Endothelial cell (in vitro differentiated cells): Measurements from ENCODE around the gene PIGU. TPM values are rescaled to one million over a fixed set of nuclear protein-coding genes. Genes with fewer than 3 reads are reported as not detected.

Source experiments
- DNase-seq: peaks from one replicate; pipeline ENCODE4 v3.0.0; 2021; ENCODE audit warnings: low spot score
- H3K27ac Mint-ChIP-seq: one replicate; pipeline ENCODE4 v1.8.0; 2021; ENCODE audit warnings: mixed read lengths, inconsistent platforms; ENCODE audit not compliant: unreplicated experiment
- H3K27me3 Mint-ChIP-seq: one replicate; pipeline ENCODE4 v1.8.0; 2021; ENCODE audit warnings: mild to moderate bottlenecking, moderate library complexity, mixed read lengths, inconsistent platforms; ENCODE audit not compliant: unreplicated experiment
- H3K36me3 Mint-ChIP-seq: one replicate; pipeline ENCODE4 v1.8.0; 2021; ENCODE audit warnings: mild to moderate bottlenecking, low read depth, mixed read lengths, inconsistent platforms; ENCODE audit not compliant: unreplicated experiment
- H3K4me1 Mint-ChIP-seq: one replicate; pipeline ENCODE4 v1.8.0; 2021; ENCODE audit warnings: mild to moderate bottlenecking, mixed read lengths, inconsistent platforms; ENCODE audit not compliant: unreplicated experiment
- H3K4me3 Mint-ChIP-seq: one replicate; pipeline ENCODE4 v1.8.0; 2021; ENCODE audit warnings: mild to moderate bottlenecking, mixed read lengths, inconsistent platforms; ENCODE audit not compliant: unreplicated experiment
- H3K9me3 Mint-ChIP-seq: one replicate; pipeline ENCODE4 v1.8.0; 2021; ENCODE audit warnings: mixed read lengths, inconsistent platforms; ENCODE audit not compliant: unreplicated experiment
- total RNA-seq: library from RNA; stranded (reverse); fragmentation: NEBNext Ultra II Directional; extraction: Animal tissue kit (Norgen Biotek cat#: 25700); gene quantifications from one replicate; pipeline ENCODE4 v1.2.1, GENCODE V29; 2021; ENCODE audit not compliant: unreplicated experiment
- TF ChIP-seq, protein P1 (sequence below): fragments of 200-600 bp; sonication (generic); IDR thresholded peaks from one replicate; pipeline ENCODE4 v1.5.0; 2021; ENCODE audit warnings: antibody characterized with exemption; ENCODE audit not compliant: unreplicated experiment

Gene PIGU
- total RNA-seq, 1 donor from 2014 or later = 16.5 TPM

DNA sequence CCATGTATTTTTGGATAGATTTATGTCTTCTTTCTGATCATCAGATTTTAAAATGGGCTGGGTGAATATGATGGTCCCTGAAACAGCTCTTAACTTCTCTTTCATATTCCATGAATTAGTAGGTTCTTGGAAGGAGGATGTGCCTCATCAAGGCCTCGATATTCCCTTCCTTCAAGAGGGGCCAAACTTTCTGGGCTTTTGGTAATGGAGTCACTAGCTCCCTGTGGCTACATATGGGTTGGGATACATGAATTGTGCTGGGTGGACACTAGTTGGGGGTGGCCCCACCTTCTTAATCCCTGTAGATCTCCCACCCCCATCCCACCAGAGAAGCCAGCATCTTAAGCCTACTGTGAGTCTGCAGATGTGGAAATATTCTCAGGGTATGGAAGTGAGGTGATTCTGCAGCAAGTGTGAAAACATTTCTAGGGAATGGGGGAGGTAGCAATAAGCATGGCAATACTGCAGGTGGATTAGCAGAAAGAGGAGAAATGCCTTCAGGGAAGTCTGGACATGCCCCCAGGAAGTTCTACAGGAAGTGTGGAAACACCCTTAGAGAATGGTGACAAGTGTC is 29.5 kb upstream of the PIGU start:
- TF ChIP-seq, protein P1, sequence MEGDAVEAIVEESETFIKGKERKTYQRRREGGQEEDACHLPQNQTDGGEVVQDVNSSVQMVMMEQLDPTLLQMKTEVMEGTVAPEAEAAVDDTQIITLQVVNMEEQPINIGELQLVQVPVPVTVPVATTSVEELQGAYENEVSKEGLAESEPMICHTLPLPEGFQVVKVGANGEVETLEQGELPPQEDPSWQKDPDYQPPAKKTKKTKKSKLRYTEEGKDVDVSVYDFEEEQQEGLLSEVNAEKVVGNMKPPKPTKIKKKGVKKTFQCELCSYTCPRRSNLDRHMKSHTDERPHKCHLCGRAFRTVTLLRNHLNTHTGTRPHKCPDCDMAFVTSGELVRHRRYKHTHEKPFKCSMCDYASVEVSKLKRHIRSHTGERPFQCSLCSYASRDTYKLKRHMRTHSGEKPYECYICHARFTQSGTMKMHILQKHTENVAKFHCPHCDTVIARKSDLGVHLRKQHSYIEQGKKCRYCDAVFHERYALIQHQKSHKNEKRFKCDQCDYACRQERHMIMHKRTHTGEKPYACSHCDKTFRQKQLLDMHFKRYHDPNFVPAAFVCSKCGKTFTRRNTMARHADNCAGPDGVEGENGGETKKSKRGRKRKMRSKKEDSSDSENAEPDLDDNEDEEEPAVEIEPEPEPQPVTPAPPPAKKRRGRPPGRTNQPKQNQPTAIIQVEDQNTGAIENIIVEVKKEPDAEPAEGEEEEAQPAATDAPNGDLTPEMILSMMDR = no peak
- Mint-ChIP-seq H3K27ac (no peak overlapping the region), H3K4me3 (peak overlapping the region; percentile 96)

DNA sequence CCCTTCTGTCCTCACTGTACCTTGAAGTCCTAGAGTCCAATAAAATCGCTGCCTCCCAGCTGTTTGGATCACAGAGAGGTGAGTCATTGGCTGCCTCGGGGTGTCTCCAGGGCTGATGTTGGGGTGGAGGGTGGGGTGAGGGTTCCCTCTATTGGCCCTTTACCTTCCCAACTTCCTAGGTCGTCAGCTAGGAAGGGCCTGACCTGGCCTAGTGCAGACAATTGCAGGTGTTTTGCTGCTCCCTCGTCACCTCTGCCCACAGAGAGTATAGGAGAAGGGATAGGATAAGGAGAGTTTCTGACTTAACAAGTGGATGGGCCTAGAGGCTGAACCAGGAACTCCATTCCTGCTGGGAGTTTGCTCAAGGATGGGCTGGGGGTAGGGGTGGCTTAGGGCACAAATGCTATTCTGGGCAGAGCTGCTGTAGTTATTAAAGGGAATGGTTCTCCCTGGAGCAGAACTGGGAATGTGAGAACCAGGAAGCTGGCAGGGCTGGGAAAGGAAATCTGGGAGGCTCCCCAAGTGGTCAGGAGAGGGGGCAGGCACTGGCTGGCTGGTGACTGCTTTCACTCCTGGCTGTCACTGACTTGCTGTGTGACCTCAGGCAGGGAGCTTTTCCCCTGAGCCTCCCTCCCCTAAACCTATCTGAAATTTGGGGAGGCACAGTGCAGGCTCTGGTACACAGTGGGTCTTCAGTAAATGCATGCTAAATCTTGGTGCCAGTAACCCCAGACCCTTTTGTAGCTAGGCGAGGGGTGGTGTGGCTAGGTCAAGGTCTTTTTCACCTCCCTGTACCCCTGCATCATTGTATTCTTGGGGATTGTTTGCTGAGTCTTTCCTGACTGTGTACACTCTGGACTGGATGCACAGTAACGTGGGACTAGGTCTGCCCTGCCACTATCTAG is 28.8 kb upstream of the PIGU start:
- TF ChIP-seq, protein P1 = peak; percentile 32
- H3K9me3 Mint-ChIP-seq = no peaks in the 10 kb centered on the region
- peak overlapping the region; percentile 89 for H3K27ac Mint-ChIP-seq
- peak overlapping the region; percentile 96 for H3K4me3 Mint-ChIP-seq
- peak; percentile 39 for DNase-seq
- H3K4me1 Mint-ChIP-seq = peaks cover 52% of the 10 kb centered on the region
- peaks cover 19% of the 10 kb centered on the region for H3K27me3 Mint-ChIP-seq
- H3K36me3 Mint-ChIP-seq = peaks cover 29% of the 10 kb centered on the region

More for the DNA sequence above, 29.5 kb upstream of the PIGU start:
- H3K9me3 Mint-ChIP-seq = no peaks in the 10 kb centered on the region
- H3K4me1 Mint-ChIP-seq = peaks cover 53% of the 10 kb centered on the region
- H3K36me3 Mint-ChIP-seq = peaks cover 33% of the 10 kb centered on the region
- no peak for DNase-seq
- H3K27me3 Mint-ChIP-seq = peaks cover 20% of the 10 kb centered on the region

DNA sequence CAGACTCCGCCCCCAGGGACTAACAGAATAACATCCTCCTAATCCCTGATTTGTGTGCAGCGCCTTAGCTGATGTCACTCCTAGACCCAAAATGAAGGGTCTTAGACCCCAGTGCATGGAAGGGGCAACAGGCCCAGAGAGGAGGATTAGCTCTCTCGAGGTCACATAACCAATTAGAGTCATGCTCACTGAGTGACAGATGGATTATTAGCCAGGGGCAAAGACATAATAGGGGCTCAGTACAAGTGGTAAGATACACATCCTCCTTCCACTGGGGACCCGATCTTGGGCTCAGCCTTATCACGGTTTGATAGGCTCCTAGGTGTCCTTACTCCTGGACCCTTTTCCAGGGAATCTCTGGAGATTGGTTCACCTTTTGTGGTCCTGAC is 28.1 kb upstream of the PIGU start:
- Mint-ChIP-seq H3K27ac (peak overlapping the region; percentile 89), H3K4me3 (peak overlapping the region; percentile 96), H3K27me3 (peaks cover 14% of the 10 kb centered on the region), H3K4me1 (peaks cover 49% of the 10 kb centered on the region), H3K9me3 (no peaks in the 10 kb centered on the region), H3K36me3 (peaks cover 24% of the 10 kb centered on the region)
- no peak for DNase-seq
- TF ChIP-seq, protein P1 = no peak

DNA sequence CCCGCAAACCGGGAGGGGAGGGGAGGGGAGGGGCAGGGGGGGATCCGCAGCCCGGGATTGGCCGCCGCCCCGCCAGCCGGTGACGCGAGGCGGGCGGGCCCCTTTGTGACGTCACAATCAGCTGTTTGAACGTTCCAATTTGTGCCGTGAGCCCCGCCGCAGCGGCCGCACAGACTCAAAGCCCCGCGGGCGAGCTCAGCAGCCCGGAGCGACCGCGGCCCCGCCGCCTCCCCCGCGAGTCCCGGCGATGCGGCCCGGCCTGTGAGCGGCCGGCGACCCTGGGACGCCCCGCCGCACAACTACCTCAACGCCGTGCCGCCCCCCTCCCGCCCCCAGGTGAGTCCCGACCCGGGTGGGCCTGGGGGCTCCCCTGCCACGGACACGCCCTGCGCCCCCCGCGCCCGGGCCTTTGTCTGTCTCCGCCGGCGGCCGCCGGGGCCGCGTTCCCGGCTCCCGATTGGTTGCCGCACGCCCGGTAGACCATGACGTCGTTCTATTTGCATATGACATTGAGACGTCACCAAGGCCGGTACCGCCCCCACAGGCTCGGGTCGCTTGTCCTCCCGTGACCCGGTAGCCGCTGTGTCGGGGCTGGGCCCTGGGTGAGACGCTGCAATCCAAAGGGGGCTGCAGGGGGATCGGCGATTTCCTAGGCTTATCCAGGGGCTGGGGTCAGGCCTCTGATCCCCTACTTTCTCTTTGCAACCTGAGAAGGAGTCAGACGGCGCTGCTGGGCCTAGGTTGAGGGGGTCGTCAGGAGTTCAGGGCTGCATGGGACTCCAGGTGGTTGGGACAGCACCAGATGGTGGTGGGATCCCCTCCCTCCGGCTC is 27.5 kb upstream of the PIGU start, which contains the start of gene TP53INP2:
Gene TP53INP2, plus strand, starts transcription at position 168 of the 831 bp plus-strand sequence. CDS start 4,396 bp downstream, outside the sequence.
- Mint-ChIP-seq H3K4me3 (peak within 1 kb of the TSS; percentile 99), H3K4me1 (peaks cover 49% of the 10 kb centered on the region), H3K9me3 (no peaks in the 10 kb centered on the region), H3K27ac (peak within 1 kb of the TSS; percentile 98), H3K36me3 (peaks cover 24% of the 10 kb centered on the region), H3K27me3 (peaks cover 14% of the 10 kb centered on the region)
- peak; percentile 85 for DNase-seq
- TF ChIP-seq, protein P1 = peak; percentile 17
